DOHH2 (cell line): Measurements from ENCODE around the gene DEF6.

Experiments
- CTCF ChIP-seq: fragments of 200-600 bp; sonication (generic); IDR thresholded peaks from one replicate; pipeline ENCODE4 v1.5.1; 2014; ENCODE audit warnings: antibody characterized with exemption, mild to moderate bottlenecking, low read depth, low read length; ENCODE audit not compliant: poor library complexity, severe bottlenecking
- EZH2phosphoT487 ChIP-seq: fragments of 200-600 bp; sonication (generic); IDR thresholded peaks from 2 replicates; pipeline ENCODE4 v1.6.1; 2017; ENCODE audit warnings: borderline replicate concordance, mild to moderate bottlenecking, antibody characterized with exemption, low read length, moderate library complexity, mixed read lengths

DNA sequence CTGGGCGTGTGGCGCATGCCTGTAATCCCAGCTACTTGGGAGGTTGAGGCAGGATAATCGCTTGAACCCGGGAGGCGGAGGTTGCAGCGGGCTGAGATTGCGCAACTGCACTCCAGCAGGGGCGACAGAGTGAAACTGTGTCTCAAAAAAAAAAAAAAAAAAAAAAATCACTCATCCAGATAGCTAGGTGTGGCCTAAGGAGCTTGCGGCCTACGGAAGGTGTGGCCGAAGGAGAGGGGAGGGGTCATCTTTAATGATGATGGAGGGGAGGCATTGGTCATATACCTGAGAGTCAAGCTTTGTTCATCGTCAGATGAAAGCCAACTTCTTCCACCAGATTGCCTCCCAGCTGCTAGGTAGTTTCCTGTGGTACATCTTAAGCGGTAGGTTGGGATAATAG, 43.9 kb downstream of the DEF6 start:
- TF ChIP-seq CTCF (no peak), EZH2phosphoT487 (no peak)
